Osteocyte (in vitro differentiated cells): ENCODE results near the gene NISCH. TPM values are rescaled to one million over a fixed set of nuclear protein-coding genes. Genes with fewer than 3 reads are reported as not detected.

Experiments used
- DNase-seq: peaks from one replicate; pipeline ENCODE4 v3.0.0; 2021; ENCODE audit warnings: mixed read lengths; ENCODE audit not compliant: unreplicated experiment; ENCODE audit errors: extremely low spot score
- H3K27ac Mint-ChIP-seq: one replicate; pipeline ENCODE4 v1.8.0; 2021; ENCODE audit warnings: mild to moderate bottlenecking, mixed read lengths; ENCODE audit not compliant: unreplicated experiment
- H3K27me3 Mint-ChIP-seq: one replicate; pipeline ENCODE4 v1.8.0; 2021; ENCODE audit warnings: mixed read lengths; ENCODE audit not compliant: unreplicated experiment
- H3K36me3 Mint-ChIP-seq: one replicate; pipeline ENCODE4 v1.8.0; 2021; ENCODE audit warnings: mixed read lengths; ENCODE audit not compliant: unreplicated experiment
- H3K4me1 Mint-ChIP-seq: one replicate; pipeline ENCODE4 v1.8.0; 2021; ENCODE audit warnings: mixed read lengths; ENCODE audit not compliant: unreplicated experiment
- H3K4me3 Mint-ChIP-seq: one replicate; pipeline ENCODE4 v1.8.0; 2021; ENCODE audit warnings: mild to moderate bottlenecking, moderate library complexity, mixed read lengths; ENCODE audit not compliant: unreplicated experiment
- H3K9me3 Mint-ChIP-seq: one replicate; pipeline ENCODE4 v1.8.0; 2021; ENCODE audit warnings: mixed read lengths; ENCODE audit not compliant: unreplicated experiment
- total RNA-seq: library from RNA; stranded (reverse); gene quantifications from 2 replicates; pipeline ENCODE4 v1.2.1, GENCODE V29; 2021
- TF ChIP-seq, protein P1 (sequence below): fragments of 200-600 bp; sonication (generic); IDR thresholded peaks from 2 replicates; pipeline ENCODE4 v1.5.0; 2021; ENCODE audit warnings: antibody characterized with exemption, mild to moderate bottlenecking, moderate library complexity

Gene NISCH
- total RNA-seq, 1 donor from 2014 or later: 138 TPM

DNA sequence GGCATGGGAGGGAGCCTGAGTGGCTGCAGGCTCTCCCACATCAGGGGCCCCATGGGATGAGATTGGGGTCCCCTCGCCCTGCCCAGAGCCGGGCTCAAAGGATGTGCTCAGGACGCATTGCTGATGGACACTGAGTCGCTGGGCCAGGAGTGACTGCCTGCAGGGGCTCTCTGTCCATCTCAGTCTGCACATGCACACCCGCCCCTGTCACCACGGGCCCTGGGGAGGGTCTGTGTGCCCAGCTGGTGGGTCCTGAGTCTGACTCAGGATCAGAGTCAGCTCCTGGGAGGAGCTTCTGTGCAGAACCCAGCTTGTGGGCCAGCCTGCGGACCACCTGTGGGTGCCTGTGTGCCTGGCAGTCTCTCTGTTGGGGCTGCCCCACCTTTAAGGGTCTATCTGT, 57.9 kb downstream of the NISCH start:
- no peaks in the 10 kb centered on the region for H3K36me3 Mint-ChIP-seq
- TF ChIP-seq, protein P1, sequence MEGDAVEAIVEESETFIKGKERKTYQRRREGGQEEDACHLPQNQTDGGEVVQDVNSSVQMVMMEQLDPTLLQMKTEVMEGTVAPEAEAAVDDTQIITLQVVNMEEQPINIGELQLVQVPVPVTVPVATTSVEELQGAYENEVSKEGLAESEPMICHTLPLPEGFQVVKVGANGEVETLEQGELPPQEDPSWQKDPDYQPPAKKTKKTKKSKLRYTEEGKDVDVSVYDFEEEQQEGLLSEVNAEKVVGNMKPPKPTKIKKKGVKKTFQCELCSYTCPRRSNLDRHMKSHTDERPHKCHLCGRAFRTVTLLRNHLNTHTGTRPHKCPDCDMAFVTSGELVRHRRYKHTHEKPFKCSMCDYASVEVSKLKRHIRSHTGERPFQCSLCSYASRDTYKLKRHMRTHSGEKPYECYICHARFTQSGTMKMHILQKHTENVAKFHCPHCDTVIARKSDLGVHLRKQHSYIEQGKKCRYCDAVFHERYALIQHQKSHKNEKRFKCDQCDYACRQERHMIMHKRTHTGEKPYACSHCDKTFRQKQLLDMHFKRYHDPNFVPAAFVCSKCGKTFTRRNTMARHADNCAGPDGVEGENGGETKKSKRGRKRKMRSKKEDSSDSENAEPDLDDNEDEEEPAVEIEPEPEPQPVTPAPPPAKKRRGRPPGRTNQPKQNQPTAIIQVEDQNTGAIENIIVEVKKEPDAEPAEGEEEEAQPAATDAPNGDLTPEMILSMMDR: no peak
- no peak for DNase-seq
- H3K9me3 Mint-ChIP-seq: no peaks in the 10 kb centered on the region
- no peak overlapping the region for H3K27ac Mint-ChIP-seq
- H3K4me1 Mint-ChIP-seq: peaks cover 4% of the 10 kb centered on the region
- no peak overlapping the region for H3K4me3 Mint-ChIP-seq
- H3K27me3 Mint-ChIP-seq: no peaks in the 10 kb centered on the region

DNA sequence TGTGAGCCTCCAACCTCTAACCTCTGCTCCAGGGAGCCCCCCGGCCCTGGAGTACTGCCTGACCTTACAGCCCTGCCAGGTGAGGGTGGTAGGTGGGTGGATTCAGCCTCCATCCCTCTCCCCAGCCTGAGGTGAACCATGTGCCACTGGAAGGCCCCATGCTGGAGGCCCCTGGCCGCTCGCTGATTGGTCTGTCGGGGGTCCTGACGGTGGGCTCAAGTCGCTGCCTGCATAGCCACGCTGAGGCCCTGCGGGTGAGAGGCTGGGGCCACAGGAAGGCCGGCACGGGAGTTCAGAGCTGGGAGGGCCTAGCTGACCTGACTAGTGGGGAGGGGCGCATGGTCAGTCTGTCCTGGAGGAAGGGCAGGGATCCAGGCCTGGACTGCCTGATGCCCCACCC, 59.2 kb downstream of the NISCH start:
- H3K36me3 Mint-ChIP-seq: no peaks in the 10 kb centered on the region

DNA sequence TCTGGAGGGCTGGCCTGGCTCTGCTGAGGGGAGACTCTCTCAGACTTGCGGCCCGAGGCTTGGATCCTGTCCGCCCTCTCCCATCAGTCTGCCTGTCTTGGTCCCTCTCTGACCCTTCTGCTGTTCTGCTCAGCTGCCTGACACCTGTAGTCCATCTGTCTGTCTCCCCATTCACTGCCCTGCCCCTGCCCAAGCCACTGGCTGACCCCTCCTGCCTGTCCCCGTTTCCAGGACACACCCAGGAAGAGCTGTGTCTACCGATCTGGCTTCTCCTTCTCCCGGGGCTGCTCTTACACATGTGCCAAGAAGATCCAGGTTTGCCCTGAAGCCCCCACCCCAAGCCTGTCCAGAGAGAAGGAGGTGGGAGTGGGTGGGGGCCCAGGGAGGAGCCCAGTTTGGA, 59.8 kb downstream of the NISCH start:
- Mint-ChIP-seq H3K9me3 (no peaks in the 10 kb centered on the region), H3K27ac (no peak overlapping the region), H3K36me3 (no peaks in the 10 kb centered on the region), H3K27me3 (no peaks in the 10 kb centered on the region), H3K4me1 (peaks cover 4% of the 10 kb centered on the region), H3K4me3 (no peak overlapping the region)
- TF ChIP-seq, protein P1: no peak
- no peak for DNase-seq

More for the DNA sequence above, 59.2 kb downstream of the NISCH start:
- H3K9me3 Mint-ChIP-seq: no peaks in the 10 kb centered on the region
- TF ChIP-seq, protein P1: no peak
- H3K4me1 Mint-ChIP-seq: peaks cover 4% of the 10 kb centered on the region
- H3K4me3 Mint-ChIP-seq: no peak overlapping the region
- H3K27ac Mint-ChIP-seq: no peak overlapping the region
- DNase-seq: no peak
- no peaks in the 10 kb centered on the region for H3K27me3 Mint-ChIP-seq

DNA sequence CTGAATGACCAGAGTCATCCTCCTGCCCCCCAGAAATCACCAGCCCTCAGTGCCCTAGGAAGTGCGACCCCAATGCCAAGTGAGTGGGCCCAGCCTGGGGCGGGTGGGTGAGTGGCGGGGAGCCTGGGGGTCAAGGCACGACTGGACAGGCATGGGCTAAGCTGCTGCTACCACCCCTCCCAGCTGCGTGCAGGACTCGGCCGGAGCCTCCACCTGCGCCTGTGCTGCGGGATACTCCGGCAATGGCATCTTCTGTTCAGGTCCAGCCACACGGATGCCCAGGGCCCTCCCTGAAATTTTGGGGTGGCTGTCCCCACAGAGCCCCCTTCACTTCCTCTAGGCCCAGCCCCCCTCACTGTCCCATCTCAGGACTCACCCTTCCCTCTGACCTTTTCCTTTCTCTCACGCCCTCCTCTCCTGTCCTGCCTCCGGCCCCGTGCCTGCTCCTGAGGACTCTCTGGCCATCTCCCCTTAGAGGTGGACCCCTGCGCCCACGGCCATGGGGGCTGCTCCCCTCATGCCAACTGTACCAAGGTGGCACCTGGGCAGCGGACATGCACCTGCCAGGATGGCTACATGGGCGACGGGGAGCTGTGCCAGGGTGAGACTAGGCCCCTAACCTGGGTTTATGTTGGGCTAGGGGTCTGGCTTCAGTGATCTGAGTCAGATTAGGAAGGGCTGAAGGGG, 61.2 kb downstream of the NISCH start:
- Mint-ChIP-seq H3K9me3 (no peaks in the 10 kb centered on the region), H3K4me3 (no peak overlapping the region), H3K27me3 (no peaks in the 10 kb centered on the region), H3K36me3 (no peaks in the 10 kb centered on the region), H3K4me1 (peaks cover 4% of the 10 kb centered on the region), H3K27ac (no peak overlapping the region)
- DNase-seq: no peak
- TF ChIP-seq, protein P1: no peak

DNA sequence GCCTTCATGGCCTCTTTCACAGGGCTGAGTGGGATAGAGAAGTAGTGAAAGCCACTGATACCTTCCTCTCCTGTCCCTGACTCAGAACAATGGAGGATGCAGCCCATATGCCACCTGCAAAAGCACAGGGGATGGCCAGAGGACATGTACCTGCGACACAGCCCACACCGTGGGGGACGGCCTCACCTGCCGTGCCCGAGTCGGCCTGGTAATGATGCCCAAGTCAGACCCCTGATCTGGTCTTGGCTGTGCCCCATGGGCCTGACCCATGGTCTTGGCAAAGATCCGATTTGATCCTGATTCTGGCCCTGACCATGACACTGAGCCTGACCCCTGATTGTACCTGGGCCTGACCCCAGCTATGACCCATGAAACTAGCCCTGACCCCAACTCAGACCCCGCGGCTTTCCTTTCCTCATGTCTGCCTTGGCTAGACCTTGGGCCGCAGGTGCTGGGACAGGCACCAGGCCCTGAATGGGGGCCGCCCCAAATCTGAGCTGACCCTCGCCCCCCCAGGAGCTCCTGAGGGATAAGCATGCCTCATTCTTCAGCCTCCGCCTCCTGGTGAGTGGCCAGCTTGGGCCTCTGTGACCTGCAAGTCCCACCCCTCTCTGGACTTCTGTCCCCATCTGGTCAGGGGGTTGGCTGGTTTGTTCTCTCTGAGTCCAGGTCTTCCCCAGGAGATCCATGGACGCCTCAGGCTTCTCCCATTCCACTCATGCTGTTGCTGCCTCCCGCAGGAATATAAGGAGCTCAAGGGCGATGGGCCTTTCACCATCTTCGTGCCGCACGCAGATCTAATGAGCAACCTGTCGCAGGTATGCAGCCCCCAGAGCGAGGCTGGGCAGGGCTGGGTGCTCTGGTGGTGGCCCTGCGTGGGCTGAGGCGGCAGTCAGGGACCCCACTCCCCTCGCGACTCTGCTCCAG, 62.7 kb downstream of the NISCH start:
- DNase-seq: no peak
- Mint-ChIP-seq H3K36me3 (no peaks in the 10 kb centered on the region), H3K27me3 (no peaks in the 10 kb centered on the region), H3K27ac (no peak overlapping the region), H3K4me3 (no peak overlapping the region), H3K4me1 (peaks cover 4% of the 10 kb centered on the region), H3K9me3 (no peaks in the 10 kb centered on the region)
- TF ChIP-seq, protein P1: no peak
